ENCODE results near the gene ZMPSTE24. TPM values are rescaled to one million over a fixed set of nuclear protein-coding genes. Genes with fewer than 3 reads are reported as not detected.

ZMPSTE24 gene
- total RNA-seq: 83.4 and 93.2 TPM in 2 replicates

DNA sequence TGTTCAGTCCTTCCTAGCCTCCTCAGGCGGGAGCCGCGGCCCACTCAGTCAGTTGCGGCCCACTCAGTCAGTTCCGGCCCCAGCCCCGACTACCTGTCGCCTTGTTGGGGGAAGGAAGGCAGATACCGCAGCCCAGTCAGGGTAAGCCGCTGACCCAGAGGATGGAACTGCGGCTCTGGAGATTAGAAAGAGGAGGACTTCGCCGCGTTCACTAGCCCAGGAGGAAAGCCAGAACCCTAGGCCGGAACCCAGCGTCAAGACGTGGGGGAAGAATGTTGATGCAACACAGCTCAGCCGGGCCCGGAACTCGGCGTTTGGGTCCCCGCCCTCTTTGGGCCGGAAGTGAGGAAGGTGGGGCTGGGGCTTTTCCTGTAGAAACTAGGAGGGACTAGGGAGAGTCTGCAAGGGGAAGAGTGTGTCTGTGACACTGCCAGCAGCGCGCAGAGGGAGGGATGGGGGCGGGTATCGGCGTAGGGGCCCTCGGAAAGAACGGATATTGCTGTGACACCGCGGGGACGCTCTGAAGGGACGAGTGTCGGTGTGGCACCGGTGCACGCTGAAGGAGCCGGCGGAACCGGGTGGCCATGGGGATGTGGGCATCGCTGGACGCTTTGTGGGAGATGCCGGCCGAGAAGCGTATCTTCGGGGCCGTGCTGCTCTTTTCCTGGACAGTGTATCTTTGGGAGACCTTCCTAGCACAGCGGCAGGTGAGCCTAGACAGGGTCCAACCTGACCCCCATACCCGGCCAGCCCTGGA lies at the start of gene ZMPSTE24:
ZMPSTE24 (plus strand) TSS at position 549 of the 757 bp plus-strand sequence; CDS start at position 585, 36 bp downstream.

DNA sequence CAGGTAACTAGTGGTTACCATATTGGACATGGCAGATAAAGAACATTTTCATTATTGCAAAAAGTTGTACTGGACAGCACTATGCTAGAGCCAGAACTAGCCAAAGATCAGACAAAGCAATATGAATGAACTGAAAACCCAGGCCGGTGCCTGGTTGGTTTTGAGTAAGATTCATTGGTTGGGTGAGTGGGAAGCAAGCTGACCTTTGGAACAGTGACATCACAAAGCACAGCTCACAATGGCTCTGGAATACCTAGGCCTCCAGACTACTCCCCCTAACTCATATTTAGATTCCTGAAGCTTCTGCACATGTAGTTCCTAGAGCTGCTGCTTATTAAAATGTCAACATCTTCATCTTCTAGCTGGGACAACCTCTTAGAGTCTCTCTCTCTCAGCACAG lies 10.4 kb upstream of the ZMPSTE24 start, which contains the start of gene TMCO2:
TMCO2 (plus strand) TSS at position 283 of the 400 bp plus-strand sequence; CDS start at position 340, 57 bp downstream.

GRCh38 chr1:40316595-40317393 lies 58.8 kb downstream of the ZMPSTE24 start, which contains the start of gene COL9A2:
Gene COL9A2 (minus strand): TSS chr1:40317286. CDS start chr1:40317197, 89 bp downstream.

Other genes with a start within 250 kb of the ZMPSTE24 start
- gene CAP1, start 217.5 kb upstream of the ZMPSTE24 start, total RNA-seq: 510 and 808 TPM in 2 replicates
- gene PPT1, start 161.0 kb upstream of the ZMPSTE24 start, total RNA-seq: 54.2 and 56.2 TPM in 2 replicates
- 28.5 and 29.7 TPM in 2 replicates for gene RLF, start 96.8 kb upstream of the ZMPSTE24 start, total RNA-seq
- gene TMCO2, start 10.3 kb upstream of the ZMPSTE24 start, total RNA-seq: not detected in 2 replicates
- gene COL9A2, start 59.0 kb downstream of the ZMPSTE24 start, total RNA-seq: 0.55 and 1.00 TPM in 2 replicates
- 12.4 and 23.0 TPM in 2 replicates for gene SMAP2, start 115.5 kb downstream of the ZMPSTE24 start, total RNA-seq
- gene ZFP69B, start 192.2 kb downstream of the ZMPSTE24 start, total RNA-seq: 2.2 and 5.3 TPM in 2 replicates
- gene ZFP69, start 219.1 kb downstream of the ZMPSTE24 start, total RNA-seq: 2.9 and 3.2 TPM in 2 replicates